ENCODE results near the gene TREM1. TPM values are rescaled to one million over a fixed set of nuclear protein-coding genes. Genes with fewer than 3 reads are reported as not detected.

Gene TREM1
- total RNA-seq, 4 donors from 2014 or later = 0.25 to 5.5 TPM; not detected in 2

DNA sequence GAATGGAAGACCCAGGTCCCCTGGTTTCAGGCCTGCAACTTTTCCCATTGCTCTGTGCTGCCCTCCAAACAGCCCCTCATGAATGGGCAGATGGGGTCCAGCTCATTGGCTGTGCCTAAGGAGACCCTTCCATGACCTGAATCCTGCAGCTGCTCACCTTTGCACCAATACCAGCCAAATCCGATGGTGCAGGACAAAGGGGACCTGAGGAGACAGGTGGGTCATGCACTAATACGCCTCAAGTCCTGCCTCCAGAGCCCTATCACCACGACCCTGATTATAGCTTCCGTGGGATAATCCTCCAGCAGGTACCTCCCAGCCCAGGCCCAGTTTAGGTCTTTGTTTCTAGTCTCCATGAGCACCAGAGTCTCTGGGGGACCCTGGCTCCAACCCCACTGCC, 16.8 kb downstream of the TREM1 start:
- WGBS, 2 donors (ENCODE audit: low coverage in 1 of 2) = 92% methylated on average over 4 of the region's 4 CpGs; no CpG with 5 or more reads in 1 of the 2 donors

DNA sequence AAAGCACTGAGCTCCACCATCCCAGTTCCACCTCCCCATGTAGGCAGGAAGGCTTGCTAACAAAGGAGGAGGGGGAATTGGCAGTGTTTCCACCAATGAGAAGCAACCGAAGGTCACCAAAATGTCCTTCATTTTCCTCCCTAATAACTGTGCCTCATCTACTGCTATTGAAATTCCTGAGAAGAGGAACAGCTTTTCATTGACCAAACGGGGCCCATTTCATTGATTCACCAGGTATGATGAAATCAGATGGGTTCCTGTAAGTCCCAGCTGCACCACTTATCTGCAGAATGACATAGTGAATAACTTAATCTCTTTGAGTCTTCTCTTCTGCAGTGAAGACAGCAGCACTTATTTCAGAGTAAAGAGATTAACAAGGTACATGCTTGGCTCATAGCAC, 17.3 kb downstream of the TREM1 start:
- TF ChIP-seq POLR2A (IDR thresholded peaks at IDR 0.05) = no peak
- TF ChIP-seq POLR2AphosphoS5 (IDR thresholded peaks at IDR 0.05) = no peak
- TF ChIP-seq EP300 (IDR thresholded peaks at IDR 0.05) = no peak
- TF ChIP-seq, protein P1, sequence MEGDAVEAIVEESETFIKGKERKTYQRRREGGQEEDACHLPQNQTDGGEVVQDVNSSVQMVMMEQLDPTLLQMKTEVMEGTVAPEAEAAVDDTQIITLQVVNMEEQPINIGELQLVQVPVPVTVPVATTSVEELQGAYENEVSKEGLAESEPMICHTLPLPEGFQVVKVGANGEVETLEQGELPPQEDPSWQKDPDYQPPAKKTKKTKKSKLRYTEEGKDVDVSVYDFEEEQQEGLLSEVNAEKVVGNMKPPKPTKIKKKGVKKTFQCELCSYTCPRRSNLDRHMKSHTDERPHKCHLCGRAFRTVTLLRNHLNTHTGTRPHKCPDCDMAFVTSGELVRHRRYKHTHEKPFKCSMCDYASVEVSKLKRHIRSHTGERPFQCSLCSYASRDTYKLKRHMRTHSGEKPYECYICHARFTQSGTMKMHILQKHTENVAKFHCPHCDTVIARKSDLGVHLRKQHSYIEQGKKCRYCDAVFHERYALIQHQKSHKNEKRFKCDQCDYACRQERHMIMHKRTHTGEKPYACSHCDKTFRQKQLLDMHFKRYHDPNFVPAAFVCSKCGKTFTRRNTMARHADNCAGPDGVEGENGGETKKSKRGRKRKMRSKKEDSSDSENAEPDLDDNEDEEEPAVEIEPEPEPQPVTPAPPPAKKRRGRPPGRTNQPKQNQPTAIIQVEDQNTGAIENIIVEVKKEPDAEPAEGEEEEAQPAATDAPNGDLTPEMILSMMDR (IDR thresholded peaks at IDR 0.05) = no peak
- Histone ChIP-seq H3K9me3 (no peaks in the 10 kb centered on the region), H3K36me3 (no peaks in the 10 kb centered on the region), H3K4me1 (no peaks in the 10 kb centered on the region), H3K27ac (no peak overlapping the region), H3K27me3 (peaks cover 20% of the 10 kb centered on the region), H3K4me3 (no peak overlapping the region)
- ATAC-seq = no peak
- WGBS, 2 donors (ENCODE audit: low coverage in 1 of 2) = 80% methylated on average over 2 of the region's 2 CpGs; no CpG with 5 or more reads in 1 of the 2 donors

More for the DNA sequence above, 16.8 kb downstream of the TREM1 start:
- Histone ChIP-seq H3K4me1 (no peaks in the 10 kb centered on the region), H3K27me3 (peaks cover 25% of the 10 kb centered on the region), H3K36me3 (no peaks in the 10 kb centered on the region), H3K27ac (no peak overlapping the region), H3K4me3 (no peak overlapping the region), H3K9me3 (no peaks in the 10 kb centered on the region)
- TF ChIP-seq EP300 (IDR thresholded peaks at IDR 0.05) (no peak), POLR2A (IDR thresholded peaks at IDR 0.05) (no peak), POLR2AphosphoS5 (IDR thresholded peaks at IDR 0.05) (no peak)
- TF ChIP-seq, protein P1 (IDR thresholded peaks at IDR 0.05) = no peak
- no peak for ATAC-seq

DNA sequence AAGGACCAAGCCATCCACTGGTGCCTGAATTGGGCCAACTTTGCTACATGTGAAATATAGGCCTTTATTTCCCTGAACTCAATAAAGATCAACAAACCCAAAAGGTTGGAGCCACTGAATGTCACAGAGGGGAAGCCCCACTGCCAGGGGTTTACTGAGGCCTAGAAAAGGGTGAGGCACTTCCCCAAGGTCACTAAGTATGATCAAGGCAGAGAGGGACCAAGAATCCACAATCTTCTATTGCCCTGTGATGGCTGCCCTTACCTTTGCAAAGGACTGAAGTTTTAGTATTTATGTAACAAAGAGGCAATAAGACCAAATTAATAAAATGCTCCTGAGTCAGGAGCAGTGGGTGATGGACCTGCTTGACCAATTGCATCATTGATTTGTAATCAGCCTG, 18.0 kb downstream of the TREM1 start:
- Histone ChIP-seq H3K4me3 (no peak overlapping the region), H3K27me3 (peaks cover 14% of the 10 kb centered on the region), H3K4me1 (no peaks in the 10 kb centered on the region), H3K36me3 (no peaks in the 10 kb centered on the region), H3K9me3 (peaks cover 0 to 6% (median 0%) of the 10 kb centered on the region in 3 donors), H3K27ac (no peak overlapping the region)
- ATAC-seq = no peak
- TF ChIP-seq, protein P1 (IDR thresholded peaks at IDR 0.05) = no peak
- TF ChIP-seq POLR2AphosphoS5 (IDR thresholded peaks at IDR 0.05) = no peak
- no peak for TF ChIP-seq POLR2A (IDR thresholded peaks at IDR 0.05)
- TF ChIP-seq EP300 (IDR thresholded peaks at IDR 0.05) = no peak

DNA sequence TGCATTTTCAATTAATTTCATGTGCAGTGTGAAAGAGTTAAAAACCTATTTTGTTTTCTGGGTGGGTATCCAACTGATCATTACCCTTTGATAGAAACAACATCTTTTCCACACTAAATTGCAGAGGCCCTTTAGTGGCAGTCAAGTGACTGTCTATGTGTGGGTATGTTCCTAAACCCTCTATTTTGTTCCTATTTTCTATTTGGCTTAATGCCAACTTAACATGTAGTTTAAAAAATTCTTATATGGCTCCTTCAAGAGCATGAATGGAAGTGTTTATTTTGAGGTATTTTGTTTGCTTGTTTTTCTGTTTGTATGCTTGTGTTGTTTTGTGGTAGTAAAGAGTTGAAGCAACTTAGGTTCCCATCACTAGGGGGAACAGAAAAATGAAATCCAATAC, 19.9 kb downstream of the TREM1 start:
- TF ChIP-seq, protein P1 (IDR thresholded peaks at IDR 0.05) = no peak
- no peak for TF ChIP-seq POLR2A (IDR thresholded peaks at IDR 0.05)
- no peak for TF ChIP-seq EP300 (IDR thresholded peaks at IDR 0.05)
- TF ChIP-seq POLR2AphosphoS5 (IDR thresholded peaks at IDR 0.05) = no peak
- ATAC-seq = no peak
- Histone ChIP-seq H3K27ac (no peak overlapping the region), H3K9me3 (peaks cover 0 to 23% (median 0%) of the 10 kb centered on the region in 3 donors), H3K27me3 (no peaks in the 10 kb centered on the region), H3K36me3 (no peaks in the 10 kb centered on the region), H3K4me3 (no peak overlapping the region), H3K4me1 (no peaks in the 10 kb centered on the region)

DNA sequence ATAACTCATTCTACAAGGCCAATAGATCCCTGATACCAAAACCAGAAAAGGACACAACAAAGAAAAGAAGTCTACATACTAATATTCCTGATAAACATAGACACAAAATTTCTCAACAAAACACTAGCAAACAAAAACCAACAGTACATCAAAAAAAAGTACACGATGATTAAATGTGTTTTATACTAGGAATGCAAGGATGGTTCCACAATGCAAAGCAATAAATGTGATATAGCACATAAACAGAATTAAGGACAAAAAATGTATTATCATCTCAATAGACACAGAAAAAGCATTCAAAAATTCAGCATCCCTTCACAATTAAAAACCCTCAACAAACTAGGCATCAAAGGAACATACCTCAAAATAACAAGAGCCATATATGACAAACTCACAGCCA, 23.2 kb downstream of the TREM1 start:
- 73 to 100% methylated on average over 1 of the region's 1 CpG for WGBS, 2 donors (ENCODE audit: low coverage in 1 of 2)
- Histone ChIP-seq H3K27ac (no peak overlapping the region), H3K4me3 (no peak overlapping the region), H3K4me1 (no peaks in the 10 kb centered on the region), H3K9me3 (peaks cover 0 to 45% (median 0%) of the 10 kb centered on the region in 3 donors), H3K36me3 (no peaks in the 10 kb centered on the region), H3K27me3 (no peaks in the 10 kb centered on the region)
- TF ChIP-seq, protein P1 (IDR thresholded peaks at IDR 0.05) = no peak
- TF ChIP-seq POLR2A (IDR thresholded peaks at IDR 0.05) (no peak), POLR2AphosphoS5 (IDR thresholded peaks at IDR 0.05) (no peak), EP300 (IDR thresholded peaks at IDR 0.05) (no peak)
- no peak for ATAC-seq

Measured in gastroesophageal sphincter (tissue), 4 donors.